K562 (cell line): ENCODE measurements around the gene SSU72.
A peak's percentile ranks its signal among the peaks of the same experiment; 100 is the strongest.

Experiments
- CTCF ChIP-seq, 3 experiments: IDR thresholded peaks in 2 of 3; conservative IDR thresholded peaks in 1 of 3; 2 replicates each; pipeline ENCODE4 v1.5.1; 2011 to 2012; ENCODE audit warnings: low read length in 3 of 3, mild to moderate bottlenecking in 3 of 3, control low read depth in 2 of 3, improper control_type of control experiment in 1 of 3, inconsistent platforms in 1 of 3, low read depth in 1 of 3, mixed read lengths in 1 of 3, moderate library complexity in 1 of 3; ENCODE audit not compliant: insufficient read depth in 2 of 3
- MAX ChIP-seq: sonication (generic); formaldehyde crosslinking; IDR thresholded peaks from 2 replicates; pipeline ENCODE4 v1.9.0; 2022; ENCODE audit warnings: mild to moderate bottlenecking, missing genetic modification reagents
- POLR2A ChIP-seq: fragments of 450-650 bp; conservative IDR thresholded peaks from 2 replicates; pipeline ENCODE4 v1.6.1; 2016
- POLR2G ChIP-seq: fragments of 200-400 bp; formaldehyde crosslinking; IDR thresholded peaks from 2 replicates; pipeline ENCODE4 v1.6.1; 2017; ENCODE audit warnings: low read depth, mild to moderate bottlenecking, antibody characterized with exemption, low read length, moderate library complexity
- ZNF274 ChIP-seq: IDR thresholded peaks from 2 replicates; pipeline ENCODE4 v1.6.1; 2011; ENCODE audit warnings: low read depth, mild to moderate bottlenecking, low read length, moderate library complexity, borderline replicate concordance
- ZNF280B ChIP-seq: fragments of 250-450 bp; sonication (Bioruptor Pico); IDR thresholded peaks from 2 replicates; pipeline ENCODE4 v1.5.1; 2021; ENCODE audit warnings: mild to moderate bottlenecking

GRCh38 chr1:1597275-1597930 is 22.7 kb upstream of the SSU72 start:
- TF ChIP-seq ZNF274, result no peak
- peak; percentile 50; the same call in 1 of the 2 replicates for TF ChIP-seq MAX (CRISPR knock-in tag)
- TF ChIP-seq ZNF280B (CRISPR knock-in tag), result no peak
- TF ChIP-seq POLR2A, result no peak
- TF ChIP-seq POLR2G, result 0 out of 2 replicates have a peak, but pooled peaks have one; percentile 1
- peak; percentile 17 to 32 (median 21); a peak in 3 of 6 replicates for TF ChIP-seq CTCF (IDR thresholded peaks at IDR 0.05 in 2 of 3, conservative IDR thresholded peaks at IDR 0.05 in 1 of 3; ENCODE audit: insufficient read depth in 2 of 3, low read depth in 1 of 3, low read length in 3 of 3)
